ENCODE data around the gene CDCA5. TPM values are rescaled to one million over a fixed set of nuclear protein-coding genes. Genes with fewer than 3 reads are reported as not detected.
A peak's percentile ranks its signal among the peaks of the same experiment; 100 is the strongest.

The CDCA5 gene
- total RNA-seq, 2 donors from 2014 or later = 2.3 TPM; not detected in 1

GRCh38 chr11:65103476-65103875, 19.6 kb upstream of the CDCA5 start:
- Histone ChIP-seq H3K27me3 (no peaks in the 10 kb centered on the region), H3K4me3 (no peak overlapping the region), H3K27ac (peak overlapping the region in 3 of 4 donors; percentile 64 to 78 (median 72)), H3K36me3 (replicated peaks in 1 of 2; ENCODE audit: insufficient read depth in 1 of 2, low read depth in 2 of 2) (peaks cover 0 to 7% of the 10 kb centered on the region in 2 donors), H3K4me1 (peaks cover 54% of the 10 kb centered on the region), H3K9me3 (no peaks in the 10 kb centered on the region)
- intact Hi-C loops (cut with DNase I) = no loop called here
- DNase-seq = no peak
- no peak for ATAC-seq
- no peak for TF ChIP-seq POLR2A (IDR thresholded peaks at IDR 0.05)
- TF ChIP-seq, protein P1, sequence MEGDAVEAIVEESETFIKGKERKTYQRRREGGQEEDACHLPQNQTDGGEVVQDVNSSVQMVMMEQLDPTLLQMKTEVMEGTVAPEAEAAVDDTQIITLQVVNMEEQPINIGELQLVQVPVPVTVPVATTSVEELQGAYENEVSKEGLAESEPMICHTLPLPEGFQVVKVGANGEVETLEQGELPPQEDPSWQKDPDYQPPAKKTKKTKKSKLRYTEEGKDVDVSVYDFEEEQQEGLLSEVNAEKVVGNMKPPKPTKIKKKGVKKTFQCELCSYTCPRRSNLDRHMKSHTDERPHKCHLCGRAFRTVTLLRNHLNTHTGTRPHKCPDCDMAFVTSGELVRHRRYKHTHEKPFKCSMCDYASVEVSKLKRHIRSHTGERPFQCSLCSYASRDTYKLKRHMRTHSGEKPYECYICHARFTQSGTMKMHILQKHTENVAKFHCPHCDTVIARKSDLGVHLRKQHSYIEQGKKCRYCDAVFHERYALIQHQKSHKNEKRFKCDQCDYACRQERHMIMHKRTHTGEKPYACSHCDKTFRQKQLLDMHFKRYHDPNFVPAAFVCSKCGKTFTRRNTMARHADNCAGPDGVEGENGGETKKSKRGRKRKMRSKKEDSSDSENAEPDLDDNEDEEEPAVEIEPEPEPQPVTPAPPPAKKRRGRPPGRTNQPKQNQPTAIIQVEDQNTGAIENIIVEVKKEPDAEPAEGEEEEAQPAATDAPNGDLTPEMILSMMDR (IDR thresholded peaks at IDR 0.05) = no peak

- Histone ChIP-seq H3K4me3 (no peak overlapping the region), H3K9me3 (no peaks in the 10 kb centered on the region), H3K27ac (peak overlapping the region in 3 of 4 donors; percentile 64 to 78 (median 72)), H3K27me3 (no peaks in the 10 kb centered on the region), H3K36me3 (replicated peaks in 1 of 2; ENCODE audit: insufficient read depth in 1 of 2, low read depth in 2 of 2) (no peaks in the 10 kb centered on the region), H3K4me1 (peaks cover 64% of the 10 kb centered on the region)
- ATAC-seq (peak; percentile 77), DNase-seq (peak in 3 of 4 donors; percentile 44 to 73 (median 49))
- WGBS, 2 donors = 61% methylated on average over 7 to 8 of the region's 8 CpGs
- no peak for TF ChIP-seq POLR2A (IDR thresholded peaks at IDR 0.05)
- TF ChIP-seq, protein P1 (IDR thresholded peaks at IDR 0.05) = no peak
- intact Hi-C loops (cut with DNase I) = no loop called here
Measured at GRCh38 chr11:65102142-65103095, 18.6 kb upstream of the CDCA5 start.

- DNase-seq = no peak
- peaks cover 74% of the 10 kb centered on the region for H3K4me1 ChIP-seq
- no peaks in the 10 kb centered on the region for H3K27me3 ChIP-seq
- TF ChIP-seq POLR2A (IDR thresholded peaks at IDR 0.05) = no peak
- no peaks in the 10 kb centered on the region for H3K9me3 ChIP-seq
- 75 to 76% methylated on average over 6 of the region's 6 CpGs for WGBS, 2 donors
- H3K27ac ChIP-seq = peak overlapping the region; percentile 19 to 78 (median 52)
- no peak for ATAC-seq
- no peaks in the 10 kb centered on the region for H3K36me3 ChIP-seq (replicated peaks in 1 of 2; ENCODE audit: insufficient read depth in 1 of 2, low read depth in 2 of 2)
- H3K4me3 ChIP-seq = no peak overlapping the region
- intact Hi-C loops (cut with DNase I) = no loop called here
Measured at GRCh38 chr11:65100674-65101350, 17.0 kb upstream of the CDCA5 start.

GRCh38 chr11:65096926-65097325, 13.1 kb upstream of the CDCA5 start:
- H3K9me3 ChIP-seq = no peaks in the 10 kb centered on the region
- peak overlapping the region; percentile 83 to 84 for H3K4me3 ChIP-seq
- 22 to 33% methylated on average over 1 to 8 of the region's 8 CpGs for WGBS, 2 donors
- no peaks in the 10 kb centered on the region for H3K36me3 ChIP-seq (replicated peaks in 1 of 2; ENCODE audit: insufficient read depth in 1 of 2, low read depth in 2 of 2)
- peak overlapping the region; percentile 84 to 99 (median 94) for H3K27ac ChIP-seq
- no peaks in the 10 kb centered on the region for H3K27me3 ChIP-seq
- ATAC-seq = no peak
- no peak for TF ChIP-seq POLR2A (IDR thresholded peaks at IDR 0.05)
- TF ChIP-seq, protein P1 (IDR thresholded peaks at IDR 0.05) = no peak
- no peak for DNase-seq
- intact Hi-C loops (cut with DNase I) = no loop called here
- peaks cover 41% of the 10 kb centered on the region for H3K4me1 ChIP-seq
